ENCODE results near the gene ANKRD66.

Gene ANKRD66

GRCh38 chr6:46776070-46776712 is 29.5 kb downstream of the ANKRD66 start:
- no peak for TF ChIP-seq CTCF (IDR thresholded peaks at IDR 0.05; ENCODE audit: insufficient read depth, low read depth, low read length, missing control alignments)
- H3K4me3 ChIP-seq (ENCODE audit: low read depth, low read length): no peak overlapping the region
- no peak for DNase-seq (ENCODE audit: low read depth)

- no peak for TF ChIP-seq CTCF (IDR thresholded peaks at IDR 0.05; ENCODE audit: insufficient read depth, low read depth, low read length, missing control alignments)
- no peak for DNase-seq (ENCODE audit: low read depth)
- no peak overlapping the region for H3K4me3 ChIP-seq (ENCODE audit: low read depth, low read length)
Observed at GRCh38 chr6:46777476-46778346, 31.0 kb downstream of the ANKRD66 start.

- TF ChIP-seq CTCF (IDR thresholded peaks at IDR 0.05; ENCODE audit: insufficient read depth, low read depth, low read length, missing control alignments): peak; percentile 40
- peak; percentile 59 for DNase-seq (ENCODE audit: low read depth)
- H3K4me3 ChIP-seq (ENCODE audit: low read depth, low read length): no peak overlapping the region
Observed at GRCh38 chr6:46781478-46782378, 35.0 kb downstream of the ANKRD66 start.

- TF ChIP-seq CTCF (IDR thresholded peaks at IDR 0.05; ENCODE audit: insufficient read depth, low read depth, low read length, missing control alignments): no peak
- no peak for DNase-seq (ENCODE audit: low read depth)
- H3K4me3 ChIP-seq (ENCODE audit: low read depth, low read length): no peak overlapping the region
Observed at GRCh38 chr6:46784535-46784934, 37.8 kb downstream of the ANKRD66 start.

GRCh38 chr6:46787871-46788540 is 41.3 kb downstream of the ANKRD66 start:
- no peak for TF ChIP-seq CTCF (IDR thresholded peaks at IDR 0.05; ENCODE audit: insufficient read depth, low read depth, low read length, missing control alignments)
- no peak for DNase-seq (ENCODE audit: low read depth)
- no peak overlapping the region for H3K4me3 ChIP-seq (ENCODE audit: low read depth, low read length)

- H3K4me3 ChIP-seq (ENCODE audit: low read depth, low read length): no peak overlapping the region
- TF ChIP-seq CTCF (IDR thresholded peaks at IDR 0.05; ENCODE audit: insufficient read depth, low read depth, low read length, missing control alignments): no peak
- no peak for DNase-seq (ENCODE audit: low read depth)
Observed at GRCh38 chr6:46788791-46789190, 42.1 kb downstream of the ANKRD66 start.
